Lung (tissue), 12 donors: ENCODE data around the gene TMEM209. TPM values are rescaled to one million over a fixed set of nuclear protein-coding genes. Genes with fewer than 3 reads are reported as not detected.
A peak's percentile ranks its signal among the peaks of the same experiment; 100 is the strongest.

Experiments
- ATAC-seq: fragments of 200-7000 bp; cut with Tn5 transposase; one replicate; pipeline ENCODE4 v1.9.1; 2020; ENCODE audit warnings: moderate number of reproducible peaks; ENCODE audit not compliant: insufficient read depth, low FRiP score
- DNase-seq, 3 donors: peaks; one replicate each; pipeline ENCODE4 v3.0.0-alpha.2; 2013 to 2017
- H3K27ac ChIP-seq, 2 donors: one replicate each; pipeline ENCODE4 v1.5.1; 2013; ENCODE audit warnings: mild to moderate bottlenecking in 2 of 2, moderate library complexity in 2 of 2, control low read depth in 1 of 2, inconsistent platforms in 1 of 2, low read depth in 1 of 2, low read length in 1 of 2
- H3K27me3 ChIP-seq, 3 donors: one replicate each; pipeline ENCODE4 v1.5.1; 2013; ENCODE audit warnings: low read length in 2 of 3; ENCODE audit not compliant: control insufficient read depth in 3 of 3, insufficient read depth in 3 of 3
- H3K36me3 ChIP-seq, 4 donors: one replicate each; pipeline ENCODE4 v1.5.1; 2013; ENCODE audit warnings: low read length in 4 of 4, mild to moderate bottlenecking in 1 of 4, moderate library complexity in 1 of 4; ENCODE audit not compliant: control insufficient read depth in 4 of 4, insufficient read depth in 4 of 4
- H3K4me1 ChIP-seq, 5 donors: one replicate each; pipeline ENCODE4 v1.5.1; 2013; ENCODE audit warnings: low read length in 5 of 5, mild to moderate bottlenecking in 2 of 5, moderate library complexity in 1 of 5; ENCODE audit not compliant: control insufficient read depth in 5 of 5, insufficient read depth in 5 of 5
- H3K4me3 ChIP-seq: one replicate; pipeline ENCODE4 v1.5.1; 2013; ENCODE audit warnings: mild to moderate bottlenecking, control low read depth, moderate library complexity
- H3K9ac ChIP-seq, 2 donors: one replicate each; pipeline ENCODE4 v1.5.1; 2013; ENCODE audit warnings: low read length in 2 of 2, control low read depth in 1 of 2; ENCODE audit not compliant: insufficient read depth in 1 of 2
- H3K9me3 ChIP-seq, 4 donors: one replicate each; pipeline ENCODE4 v1.5.1; 2013; ENCODE audit warnings: low read length in 3 of 4, mild to moderate bottlenecking in 1 of 4, moderate library complexity in 1 of 4; ENCODE audit not compliant: control insufficient read depth in 4 of 4, insufficient read depth in 3 of 4
- CTCF ChIP-seq: IDR thresholded peaks from 2 replicates; pipeline ENCODE4 v1.5.1; 2012; ENCODE audit warnings: mild to moderate bottlenecking; ENCODE audit errors: control extremely low read depth, extremely low read depth
- WGBS, 2 donors: extraction: QIAGEN DNeasy Blood & Tissue Kit; methylation state at CpG; one replicate each; pipeline ENCODE4 v1.1.7; 2013; 5-methylcytosine and 5-hydroxymethylcytosine counted together
- polyA plus RNA-seq, 2 donors: library from polyadenylated mRNA; stranded (reverse); fragments of 200-250 nt; gene quantifications; one replicate each; pipeline ENCODE4 v1.2.1, GENCODE V29; 2013
- total RNA-seq, 2 donors: library from RNA; depleted of rRNA in 1 of 2; stranded (reverse); fragments of >200 nt in 1 of 2; gene quantifications; one replicate each; pipeline ENCODE4 v1.2.1, GENCODE V29; 2014 to 2021
- donor health status: control.
- donor health status: control.
- donor health status: Bipolar disorder and iron deficiency.
- donor health status: healthy.
- donor health status: DM: yes; HTN: yes; CAD: no.

TMEM209 gene
- total and polyA plus RNA-seq, 4 donors: 8.3 to 22.2 (median 12.6) TPM

DNA sequence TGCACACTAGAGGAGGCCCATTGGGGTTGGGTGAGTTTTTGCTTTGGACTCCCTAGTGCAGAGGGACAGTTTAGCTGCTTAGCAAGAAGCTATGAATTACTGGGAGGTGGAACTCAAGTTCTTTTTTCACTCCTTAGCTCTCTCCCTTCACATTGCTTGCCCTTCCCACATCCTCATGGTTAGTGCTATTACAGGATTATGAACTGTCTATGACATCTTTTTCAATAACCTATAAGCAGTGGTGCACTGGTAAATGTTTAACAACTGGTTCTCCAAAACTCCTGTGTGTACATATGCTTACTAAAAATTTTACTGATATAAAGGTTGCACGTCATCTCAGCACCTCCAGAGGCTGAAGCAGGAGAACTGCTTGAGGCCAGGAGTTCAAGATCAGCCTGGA is 8.6 kb upstream of the TMEM209 start:
- Histone ChIP-seq H3K36me3 (no peaks in the 10 kb centered on the region), H3K27ac (no peak overlapping the region), H3K9me3 (no peaks in the 10 kb centered on the region), H3K27me3 (no peaks in the 10 kb centered on the region), H3K9ac (no peak overlapping the region), H3K4me3 (no peak overlapping the region), H3K4me1 (no peaks in the 10 kb centered on the region)
- 68 to 79% methylated on average over 1 of the region's 1 CpG for WGBS, 2 donors
- no peak for TF ChIP-seq CTCF
- ATAC-seq (no peak), DNase-seq (no peak)

GRCh38 chr7:130210181-130210935 is 5.2 kb upstream of the TMEM209 start:
- H3K9me3 ChIP-seq: no peaks in the 10 kb centered on the region
- H3K27ac ChIP-seq: no peak overlapping the region
- H3K27me3 ChIP-seq: no peaks in the 10 kb centered on the region
- H3K4me1 ChIP-seq: peaks cover 0 to 2% (median 0%) of the 10 kb centered on the region in 5 donors
- no peak for TF ChIP-seq CTCF
- no peak overlapping the region for H3K4me3 ChIP-seq
- ATAC-seq (no peak), DNase-seq (peak in 1 of 3 donors; percentile 32)
- WGBS, 2 donors: 54 to 76% methylated on average over 5 of the region's 5 CpGs
- H3K9ac ChIP-seq: peak overlapping the region in 1 of 2 donors; percentile 32
- no peaks in the 10 kb centered on the region for H3K36me3 ChIP-seq

- Histone ChIP-seq H3K9ac (no peak overlapping the region), H3K27ac (no peak overlapping the region), H3K4me3 (no peak overlapping the region), H3K9me3 (no peaks in the 10 kb centered on the region), H3K36me3 (peaks cover 0 to under 1% (median 0%) of the 10 kb centered on the region in 4 donors), H3K4me1 (peaks cover 0 to 4% (median 0%) of the 10 kb centered on the region in 5 donors), H3K27me3 (no peaks in the 10 kb centered on the region)
- no peak for TF ChIP-seq CTCF
- DNase-seq (peak in 2 of 3 donors; percentile 81 to 83), ATAC-seq (no peak)
- 79 to 85% methylated on average over 2 of the region's 2 CpGs for WGBS, 2 donors
These were observed 3.3 kb upstream of the TMEM209 start for GRCh38 chr7:130208516-130208915.
